Endothelial cell of umbilical vein (primary cell): ENCODE measurements around the gene SIRT2. TPM values are rescaled to one million over a fixed set of nuclear protein-coding genes. Genes with fewer than 3 reads are reported as not detected.

Source experiments
- BruUV-seq: library from RNA; stranded (reverse); fragments of 400-500 nt; replicated peaks from 2 replicates; lab custom pipeline; 2021; lab: Mats Ljungman, UMichigan
- CTCF ChIA-PET: fragments of 300-600, 350-600 bp; sonication (Branson Sonifier 250); formaldehyde crosslinking; loops from one replicate; lab custom pipeline; 2021; ENCODE audit warnings: antibody characterized with exemption, inconsistent platforms; lab: Charles Lee
- POLR2A ChIA-PET: fragments of 300-600, 350-600 bp; sonication (Branson Sonifier 250); formaldehyde crosslinking; loops from one replicate; lab custom pipeline; 2021; ENCODE audit warnings: antibody characterized with exemption, inconsistent platforms; lab: Charles Lee
- DNase-seq: peaks from one replicate; pipeline ENCODE4 v3.0.0-alpha.2; 2011; ENCODE audit warnings: low read depth, low spot score
- FAIRE-seq: peaks from 2 replicates; lab custom pipeline; 2011; peaks lifted over from hg19 to GRCh38; lab: Jason Lieb, UNC
- H2AFZ ChIP-seq: 2 replicates; pipeline ENCODE4 v1.6.0; 2012; ENCODE audit warnings: low read depth, low read length, control low read depth, inconsistent platforms
- H3K27ac ChIP-seq: 2 replicates; pipeline ENCODE4 v1.5.1; 2011; ENCODE audit warnings: low read depth, mild to moderate bottlenecking, control low read depth, low read length, moderate library complexity; ENCODE audit not compliant: insufficient read depth
- H3K27me3 ChIP-seq, 2 experiments: 2 replicates each; pipeline versions ENCODE4 v1.6.0 to v1.6.1; 2011; ENCODE audit warnings: low read length in 2 of 2, mixed read lengths in 1 of 2; ENCODE audit not compliant: control insufficient read depth in 2 of 2, insufficient read depth in 2 of 2
- H3K36me3 ChIP-seq, 2 experiments: 2 replicates in 1 of 2; 3 replicates in 1 of 2; pipeline ENCODE4 v1.5.1; 2011; ENCODE audit warnings: low read length in 2 of 2, mild to moderate bottlenecking in 1 of 2, moderate library complexity in 1 of 2; ENCODE audit not compliant: control insufficient read depth in 2 of 2, insufficient read depth in 2 of 2; ENCODE audit errors: extremely low read depth in 1 of 2
- H3K4me1 ChIP-seq: 3 replicates; pipeline ENCODE4 v1.5.1; 2011; ENCODE audit warnings: mild to moderate bottlenecking, low read length; ENCODE audit not compliant: control insufficient read depth, insufficient read depth; ENCODE audit errors: extremely low read depth
- H3K4me2 ChIP-seq: 2 replicates; pipeline ENCODE4 v1.6.1; 2011; ENCODE audit warnings: low read length, control low read depth, mixed read lengths; ENCODE audit not compliant: insufficient read depth
- H3K4me3 ChIP-seq, 3 experiments: fragments of 200-600 bp in 1 of 3; sonication (generic), shearing (Covaris generic) in 1 of 3; replicated peaks in 1 of 3; 2 replicates each; pipeline ENCODE4 v1.5.1; 2011 to 2016; ENCODE audit warnings: control low read depth in 3 of 3, low read length in 3 of 3, mild to moderate bottlenecking in 2 of 3, inconsistent platforms in 1 of 3, low read depth in 1 of 3, moderate library complexity in 1 of 3; ENCODE audit not compliant: insufficient read depth in 1 of 3
- H3K79me2 ChIP-seq: 2 replicates; pipeline ENCODE4 v1.6.0; 2012; ENCODE audit warnings: low read length, inconsistent platforms; ENCODE audit not compliant: control insufficient read depth, insufficient read depth
- H3K9ac ChIP-seq: replicated peaks from 2 replicates; pipeline ENCODE3; 2011; ENCODE audit warnings: low read length, control low read depth; ENCODE audit not compliant: insufficient read depth; ENCODE audit errors: extremely low read depth
- H3K9me1 ChIP-seq: replicated peaks from 3 replicates; pipeline ENCODE4 v1.6.0; 2011; ENCODE audit warnings: mild to moderate bottlenecking, low read length; ENCODE audit not compliant: control insufficient read depth, insufficient read depth; ENCODE audit errors: extremely low read depth
- H3K9me3 ChIP-seq: replicated peaks from 2 replicates; pipeline ENCODE4 v1.5.1; 2012; ENCODE audit warnings: low read length, inconsistent platforms; ENCODE audit not compliant: control insufficient read depth, insufficient read depth
- H4K20me1 ChIP-seq: replicated peaks from 2 replicates; pipeline ENCODE3; 2011; ENCODE audit warnings: mild to moderate bottlenecking, low read length; ENCODE audit not compliant: control insufficient read depth, insufficient read depth; ENCODE audit errors: extremely low read depth
- JUN ChIP-seq: IDR thresholded peaks from 2 replicates; pipeline ENCODE4 v1.6.1; 2011; ENCODE audit warnings: borderline replicate concordance, low read depth; ENCODE audit not compliant: insufficient read length, insufficient read depth
- MYC ChIP-seq: IDR thresholded peaks from one replicate; pipeline ENCODE4 v1.6.1; 2011; ENCODE audit warnings: mild to moderate bottlenecking, low read depth, low read length
- POLR2A ChIP-seq: IDR thresholded peaks from 2 replicates; pipeline ENCODE4 v1.6.1; 2012; ENCODE audit warnings: low read depth, mild to moderate bottlenecking, control low read depth, low read length
- dilution Hi-C: fragments of 300-500 bp; cut with MboI; formaldehyde crosslinking; loops from one replicate; pipeline ENCODE4 v1.15.0; 2019; ENCODE audit warnings: low sequenced_read_pairs; ENCODE audit not compliant: extremely low pct_ligation_motif_present
- intact Hi-C: fragments of 100-400 bp; cut with micrococcal nuclease; formaldehyde crosslinking; loops from one replicate; pipeline ENCODE4 v1.10.0; 2022
- polyA plus RNA-seq, 4 experiments: library from polyadenylated mRNA; depleted of rRNA in 3 of 4; stranded (reverse) in 3 of 4; unstranded in 1 of 4; fragments of >200 nt; gene quantifications; 2 replicates each; pipeline versions ENCODE4 v1.2.1 to v1.2.3, GENCODE V29; 2011 to 2012; ENCODE audit warnings: missing spikeins in 1 of 4
- total RNA-seq: library from RNA; stranded (reverse); gene quantifications from 2 replicates; pipeline ENCODE4 v1.2.3, GENCODE V29; 2021

SIRT2 gene
- total and polyA plus RNA-seq, 2 donors (not counting 3 experiments of a cell fraction or from before 2014, with no cell fraction given) = 47.6 to 72.5 TPM

- no peak for TF ChIP-seq MYC
- peak overlapping the region; percentile 91 for H3K4me2 ChIP-seq
- intact Hi-C loops (loop anchor here (10.0 kb wide), 1 partner anchor 208 kb away; the partner anchor contains the start of gene ACTN4), dilution Hi-C loops (no loop called here)
- ChIA-PET POLR2A (interaction anchor here (0.6 kb wide), 1 partner anchor 80 kb away, joined by 3 read pairs; no protein-coding TSS in a partner anchor), CTCF (interaction anchor here (1.2 to 2.8 kb wide), 4 partner anchors 10 to 77 kb away, joined by 7 to 19 read pairs (median 12); partner anchors contain the start of genes MRPS12 and SARS2)
- DNase-seq (no peak), FAIRE-seq (no peak)
- no peaks in the 10 kb centered on the region for H3K9me1 ChIP-seq
- H3K9ac ChIP-seq = no peak overlapping the region
- H3K27me3 ChIP-seq = no peaks in the 10 kb centered on the region
- no peak overlapping the region for H3K27ac ChIP-seq
- BruUV-seq = no TSS peak
- H3K9me3 ChIP-seq = no peaks in the 10 kb centered on the region
- no peak overlapping the region for H3K4me3 ChIP-seq
- H3K4me1 ChIP-seq = peaks cover 24% of the 10 kb centered on the region
- H2AFZ ChIP-seq = no peak overlapping the region
- no peaks in the 10 kb centered on the region for H4K20me1 ChIP-seq
- no peaks in the 10 kb centered on the region for H3K36me3 ChIP-seq
- H3K79me2 ChIP-seq = peaks cover 9% of the 10 kb centered on the region
Measured at GRCh38 chr19:38853214-38853613, 46.2 kb downstream of the SIRT2 start.

- H3K27me3 ChIP-seq = no peaks in the 10 kb centered on the region
- ChIA-PET POLR2A (interaction anchor here (0.6 to 0.9 kb wide), 2 partner anchors 47 to 81 kb away, joined by 3 read pairs; partner anchors contain the start of genes NFKBIB and SIRT2), CTCF (interaction anchor here (1.0 to 2.8 kb wide), 6 partner anchors 11 to 77 kb away, joined by 3 to 19 read pairs (median 9); partner anchors contain the start of genes MRPS12, NFKBIB and SARS2)
- H3K4me3 ChIP-seq = peak overlapping the region; percentile 73 to 78 (median 78)
- H3K9ac ChIP-seq = peak overlapping the region; percentile 82
- H3K9me3 ChIP-seq = no peaks in the 10 kb centered on the region
- DNase-seq (peak; percentile 51), FAIRE-seq (peak; percentile 69)
- H4K20me1 ChIP-seq = no peaks in the 10 kb centered on the region
- H3K27ac ChIP-seq = peak overlapping the region; percentile 78
- TSS peak; percentile 13 for BruUV-seq
- TF ChIP-seq POLR2A (peak; percentile 3), JUN (no peak)
- intact Hi-C loops (loop anchor here (1.0 to 10.0 kb wide), 2 partner anchors 10 to 208 kb away; partner anchors contain the start of gene ACTN4), dilution Hi-C loops (no loop called here)
- peak overlapping the region; percentile 85 for H2AFZ ChIP-seq
- H3K36me3 ChIP-seq = peaks cover under 1% of the 10 kb centered on the region in 2 experiments
- no peaks in the 10 kb centered on the region for H3K9me1 ChIP-seq
- H3K79me2 ChIP-seq = peaks cover 17% of the 10 kb centered on the region
- H3K4me2 ChIP-seq = peak overlapping the region; percentile 91
- peaks cover 30% of the 10 kb centered on the region for H3K4me1 ChIP-seq
Measured at GRCh38 chr19:38852231-38853044, 47.0 kb downstream of the SIRT2 start.
